ENCODE results near the gene LIG4. TPM values are rescaled to one million over a fixed set of nuclear protein-coding genes. Genes with fewer than 3 reads are reported as not detected.
"Not testable (repeated sequence)": the region's sequence is repeated elsewhere in the genome, so short reads cannot be mapped to it uniquely, and the experiment has no call there.

Gene LIG4
- total and polyA plus RNA-seq, 2 donors from 2014 or later = 5.9 to 9.3 TPM

DNA sequence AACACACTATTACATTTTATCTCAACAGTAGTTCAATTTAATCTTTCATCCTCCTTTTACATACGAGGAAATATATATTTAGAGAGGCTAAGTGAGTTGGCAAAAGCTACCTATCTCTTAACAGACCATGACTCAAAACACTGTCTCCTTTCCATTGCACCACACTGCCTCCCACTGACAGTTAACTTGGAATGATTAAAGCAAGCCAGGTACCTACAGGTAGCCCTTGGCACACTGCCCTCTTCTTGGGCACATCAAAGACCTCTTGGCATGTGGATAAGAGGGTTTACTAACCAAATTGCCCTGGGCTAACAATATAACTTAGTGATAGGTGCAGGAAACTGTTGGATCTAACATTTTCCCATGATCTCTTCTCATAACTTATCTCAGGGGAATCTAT is 4.7 kb upstream of the LIG4 start:
- Histone ChIP-seq H3K4me3 (ENCODE audit: low read length in 3 of 3) (no peak overlapping the region), H3K9ac (ENCODE audit: low read length in 3 of 3) (peak overlapping the region in 1 of 3 donors; percentile 73), H3K27me3 (ENCODE audit: control insufficient read depth, insufficient read depth, low read length) (no peaks in the 10 kb centered on the region), H3K36me3 (ENCODE audit: control insufficient read depth in 2 of 3, insufficient read depth in 3 of 3, low read length in 3 of 3) (no peaks in the 10 kb centered on the region), H3K27ac (ENCODE audit: low read depth in 2 of 2, low read length in 2 of 2) (no peak overlapping the region), H3K9me3 (ENCODE audit: control insufficient read depth in 2 of 3, insufficient read depth in 1 of 3, low read length in 3 of 3) (no peaks in the 10 kb centered on the region), H3K4me1 (ENCODE audit: control insufficient read depth in 2 of 3, insufficient read depth in 2 of 3, low read depth in 1 of 3, low read length in 3 of 3) (peaks cover 0 to 14% (median 7%) of the 10 kb centered on the region in 3 donors)
- no peak for FAIRE-seq
- DNase-seq = peak in 1 of 5 donors; percentile 6
- TF ChIP-seq, protein P1, sequence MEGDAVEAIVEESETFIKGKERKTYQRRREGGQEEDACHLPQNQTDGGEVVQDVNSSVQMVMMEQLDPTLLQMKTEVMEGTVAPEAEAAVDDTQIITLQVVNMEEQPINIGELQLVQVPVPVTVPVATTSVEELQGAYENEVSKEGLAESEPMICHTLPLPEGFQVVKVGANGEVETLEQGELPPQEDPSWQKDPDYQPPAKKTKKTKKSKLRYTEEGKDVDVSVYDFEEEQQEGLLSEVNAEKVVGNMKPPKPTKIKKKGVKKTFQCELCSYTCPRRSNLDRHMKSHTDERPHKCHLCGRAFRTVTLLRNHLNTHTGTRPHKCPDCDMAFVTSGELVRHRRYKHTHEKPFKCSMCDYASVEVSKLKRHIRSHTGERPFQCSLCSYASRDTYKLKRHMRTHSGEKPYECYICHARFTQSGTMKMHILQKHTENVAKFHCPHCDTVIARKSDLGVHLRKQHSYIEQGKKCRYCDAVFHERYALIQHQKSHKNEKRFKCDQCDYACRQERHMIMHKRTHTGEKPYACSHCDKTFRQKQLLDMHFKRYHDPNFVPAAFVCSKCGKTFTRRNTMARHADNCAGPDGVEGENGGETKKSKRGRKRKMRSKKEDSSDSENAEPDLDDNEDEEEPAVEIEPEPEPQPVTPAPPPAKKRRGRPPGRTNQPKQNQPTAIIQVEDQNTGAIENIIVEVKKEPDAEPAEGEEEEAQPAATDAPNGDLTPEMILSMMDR (IDR thresholded peaks at IDR 0.05; ENCODE audit: borderline replicate concordance, extremely low read depth, insufficient read depth) = no peak
- intact Hi-C loops (cut with DNase I) = no loop called here

DNA sequence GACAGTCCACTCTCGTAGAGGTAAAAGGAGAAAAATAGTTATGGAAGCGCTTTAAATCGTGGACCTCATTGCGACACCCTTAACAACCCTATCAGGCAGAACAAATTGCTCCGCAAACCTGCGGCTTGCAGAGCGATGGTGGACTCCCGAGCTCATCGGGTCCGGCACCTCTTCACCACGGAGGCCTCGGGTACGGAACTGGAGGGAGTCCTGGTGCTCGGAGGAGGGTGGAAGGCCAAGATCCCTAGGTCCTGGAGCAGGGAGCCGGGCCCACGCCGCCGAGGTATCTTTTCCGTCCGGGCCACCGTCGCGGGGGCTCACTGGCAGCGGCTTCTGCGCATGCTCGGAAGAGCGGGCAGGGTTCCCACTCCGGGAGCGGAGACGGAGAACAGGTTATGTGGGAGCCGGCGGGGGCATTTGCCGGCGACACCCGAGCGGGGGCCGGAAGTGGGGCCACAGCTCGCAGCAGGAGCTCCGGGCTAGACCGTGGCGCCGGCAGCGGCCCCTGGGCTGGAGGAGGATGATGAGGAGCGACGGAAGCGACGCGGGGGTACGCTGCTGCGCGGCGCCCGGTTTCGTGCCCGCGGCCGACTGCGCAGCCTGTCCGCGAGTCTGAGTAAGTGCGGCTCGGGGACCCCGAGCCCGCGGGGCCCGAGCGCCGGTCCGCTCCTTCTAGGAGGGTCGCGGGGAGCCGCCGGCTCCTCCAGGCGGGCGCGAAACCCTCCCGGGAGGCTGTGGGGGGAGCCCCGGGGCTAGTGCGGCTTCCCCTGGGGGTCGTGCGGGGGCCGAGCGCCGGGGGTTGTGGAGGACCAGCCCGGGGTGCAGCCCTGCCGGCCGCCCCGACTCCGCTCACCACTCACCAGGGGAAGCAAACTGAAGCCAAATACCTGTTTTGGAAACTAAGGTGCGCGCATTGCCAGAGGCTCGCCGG is 3.0 kb upstream of the LIG4 start, which contains the start of gene ABHD13:
Gene ABHD13, plus strand, starts transcription at position 349 of the 931 bp plus-strand sequence. CDS start 10,827 bp downstream, outside the sequence.
- H3K27ac ChIP-seq (ENCODE audit: low read depth in 2 of 2, low read length in 2 of 2) = peak within 1 kb of the TSS; percentile 48 to 81
- TF ChIP-seq, protein P1 (IDR thresholded peaks at IDR 0.05; ENCODE audit: borderline replicate concordance, extremely low read depth, insufficient read depth) = no peak
- intact Hi-C loops (cut with DNase I) = no loop called here
- no peaks in the 10 kb centered on the region for H3K36me3 ChIP-seq (ENCODE audit: control insufficient read depth in 2 of 3, insufficient read depth in 3 of 3, low read length in 3 of 3)
- DNase-seq = peak; percentile 95 to 97 (median 97)
- peaks cover 0 to 14% (median 7%) of the 10 kb centered on the region in 3 donors for H3K4me1 ChIP-seq (ENCODE audit: control insufficient read depth in 2 of 3, insufficient read depth in 2 of 3, low read depth in 1 of 3, low read length in 3 of 3)
- H3K4me3 ChIP-seq (ENCODE audit: low read length in 3 of 3) = peak within 1 kb of the TSS; percentile 83 to 90 (median 89)
- H3K27me3 ChIP-seq (ENCODE audit: control insufficient read depth, insufficient read depth, low read length) = no peaks in the 10 kb centered on the region
- peak within 1 kb of the TSS; percentile 80 to 91 (median 81) for H3K9ac ChIP-seq (ENCODE audit: low read length in 3 of 3)
- no peaks in the 10 kb centered on the region for H3K9me3 ChIP-seq (ENCODE audit: control insufficient read depth in 2 of 3, insufficient read depth in 1 of 3, low read length in 3 of 3)
- FAIRE-seq = no peak

DNA sequence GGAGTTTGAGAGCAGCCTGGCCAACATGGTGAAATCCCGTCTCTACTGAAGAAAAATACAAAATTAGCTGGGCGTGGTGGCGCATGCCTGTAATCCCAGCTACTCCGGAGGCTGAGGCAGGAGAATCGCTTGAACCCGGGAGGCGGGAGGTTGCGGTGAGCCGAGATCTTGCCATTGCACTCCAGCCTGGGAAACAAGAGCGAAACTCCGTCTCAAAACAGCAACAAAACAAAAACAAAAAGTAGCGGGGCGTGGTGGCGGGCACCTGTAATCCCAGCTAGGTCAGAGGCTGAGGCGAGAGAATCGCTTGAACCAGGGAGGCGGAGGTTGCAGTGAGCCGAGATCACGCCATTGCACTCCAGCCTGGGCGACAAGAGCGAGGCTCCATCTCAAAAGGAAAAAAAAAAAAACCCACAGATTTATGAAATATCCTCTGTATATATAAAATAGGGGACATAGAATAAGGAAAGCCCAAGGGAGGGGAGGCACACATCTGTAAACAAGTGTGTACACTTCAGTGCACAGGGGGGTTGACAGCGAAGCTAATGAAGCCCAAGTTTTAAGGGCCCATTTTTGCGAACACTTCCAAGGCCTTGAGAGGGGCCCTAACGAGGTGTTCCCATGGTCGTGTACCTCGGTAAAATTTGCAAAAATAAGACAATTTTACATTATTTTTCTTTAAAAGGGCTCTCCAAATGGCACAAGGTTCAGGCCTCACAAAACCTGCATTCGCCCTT is 2.1 kb upstream of the LIG4 start:
- peaks cover 0 to 14% (median 7%) of the 10 kb centered on the region in 3 donors for H3K4me1 ChIP-seq (ENCODE audit: control insufficient read depth in 2 of 3, insufficient read depth in 2 of 3, low read depth in 1 of 3, low read length in 3 of 3)

More for the DNA sequence above, 2.1 kb upstream of the LIG4 start:
- FAIRE-seq; H3K36me3 ChIP-seq (ENCODE audit: control insufficient read depth in 2 of 3, insufficient read depth in 3 of 3, low read length in 3 of 3); intact Hi-C loops (cut with DNase I); H3K27me3 ChIP-seq (ENCODE audit: control insufficient read depth, insufficient read depth, low read length); H3K9me3 ChIP-seq (ENCODE audit: control insufficient read depth in 2 of 3, insufficient read depth in 1 of 3, low read length in 3 of 3): not testable (repeated sequence)
- Histone ChIP-seq H3K9ac (ENCODE audit: low read length in 3 of 3) (peak overlapping the region; percentile 72 to 91 (median 80)), H3K4me3 (ENCODE audit: low read length in 3 of 3) (peak overlapping the region; percentile 83 to 90 (median 89)), H3K27ac (ENCODE audit: low read depth in 2 of 2, low read length in 2 of 2) (peak overlapping the region; percentile 48 to 81)
- peak in 2 of 5 donors; percentile 39 to 55 for DNase-seq
